GM12892 (cell line): Measurements from ENCODE around the gene KCNK7.

ENCODE experiments used
- POLR2A ChIP-seq: IDR thresholded peaks from 2 replicates; pipeline ENCODE4 v1.6.1; 2011; ENCODE audit warnings: low read depth, low read length, control low read depth
- POLR2AphosphoS5 ChIP-seq: IDR thresholded peaks from 2 replicates; pipeline ENCODE4 v1.6.1; 2011; ENCODE audit warnings: low read depth, low read length, control low read depth
- TAF1 ChIP-seq: IDR thresholded peaks from 2 replicates; pipeline ENCODE4 v1.6.1; 2011; ENCODE audit warnings: low read depth, mild to moderate bottlenecking, control low read depth, low read length, borderline replicate concordance

GRCh38 chr11:65623852-65624616, 28.4 kb upstream of the KCNK7 start:
- TF ChIP-seq POLR2A = 0 out of 2 replicates have a peak, but pooled peaks have one; percentile 30
- TF ChIP-seq TAF1 = no peak
- TF ChIP-seq POLR2AphosphoS5 = no peak
